GM20000 (cell line): ENCODE data around the gene DNASE2.

Experiments
- DNase-seq: peaks from one replicate; pipeline ENCODE4 v3.0.0; 2012; ENCODE audit warnings: low spot score
- CTCF ChIP-seq: IDR thresholded peaks from 2 replicates; pipeline ENCODE4 v1.5.1; 2012; ENCODE audit warnings: mild to moderate bottlenecking, control low read depth; ENCODE audit errors: extremely low read depth, missing control alignments

DNASE2 gene

GRCh38 chr19:12865746-12866415, 15.4 kb downstream of the DNASE2 start:
- no peak for DNase-seq
- no peak for TF ChIP-seq CTCF

GRCh38 chr19:12864721-12865715, 16.2 kb downstream of the DNASE2 start:
- no peak for DNase-seq
- TF ChIP-seq CTCF: no peak

- no peak for TF ChIP-seq CTCF
- DNase-seq: no peak
These were observed 17.1 kb downstream of the DNASE2 start for GRCh38 chr19:12864143-12864542.

- no peak for DNase-seq
- no peak for TF ChIP-seq CTCF
These were observed 21.7 kb downstream of the DNASE2 start for GRCh38 chr19:12859546-12859945.

GRCh38 chr19:12858041-12858928, 23.0 kb downstream of the DNASE2 start:
- no peak for DNase-seq
- no peak for TF ChIP-seq CTCF

- DNase-seq: no peak
These were observed 24.6 kb downstream of the DNASE2 start for GRCh38 chr19:12856653-12857052.

More at GRCh38 chr19:12856653-12857052, 24.6 kb downstream of the DNASE2 start:
- no peak for TF ChIP-seq CTCF
